ENCODE results near the gene F2RL3. TPM values are rescaled to one million over a fixed set of nuclear protein-coding genes. Genes with fewer than 3 reads are reported as not detected.

The F2RL3 gene
- polyA plus RNA-seq, 1 donor, result 0.18 TPM

DNA sequence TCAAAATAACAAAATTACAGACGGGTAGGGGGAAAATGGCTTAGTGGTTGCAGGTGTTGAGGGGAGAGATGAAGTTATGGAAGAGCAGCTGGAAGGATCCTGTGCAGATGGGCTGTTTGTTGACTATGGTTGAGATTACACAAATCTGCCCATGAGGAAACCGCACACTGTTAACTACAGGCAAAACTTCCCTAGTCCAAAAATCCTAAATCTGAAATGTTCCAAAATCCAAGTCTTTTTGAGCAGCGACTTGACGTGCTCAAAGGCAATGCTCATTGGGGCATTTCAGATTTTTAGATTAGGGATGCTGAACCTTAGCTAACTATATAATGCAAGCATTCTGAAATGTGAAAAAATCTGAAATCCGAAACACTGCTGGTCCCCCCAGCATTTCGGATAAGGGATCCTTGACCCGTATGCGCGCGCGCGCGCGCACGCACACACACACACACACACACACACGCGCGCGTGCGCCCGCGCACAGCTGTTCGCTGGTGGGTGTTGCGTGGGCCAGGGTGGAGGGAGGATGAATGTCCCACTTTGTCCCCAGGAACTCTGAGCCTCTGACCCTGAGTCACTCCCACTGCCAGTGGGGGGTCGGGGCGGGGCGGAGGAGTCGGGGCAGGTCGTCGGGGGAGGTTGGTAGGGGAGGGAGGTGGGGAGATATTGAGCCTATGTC, 6.8 kb downstream of the F2RL3 start:
- DNase-seq, result no peak

GRCh38 chr19:16896146-16897028, 7.6 kb downstream of the F2RL3 start:
- DNase-seq, result no peak

GRCh38 chr19:16897029-16897855, 8.4 kb downstream of the F2RL3 start:
- DNase-seq, result peak; percentile 77

DNA sequence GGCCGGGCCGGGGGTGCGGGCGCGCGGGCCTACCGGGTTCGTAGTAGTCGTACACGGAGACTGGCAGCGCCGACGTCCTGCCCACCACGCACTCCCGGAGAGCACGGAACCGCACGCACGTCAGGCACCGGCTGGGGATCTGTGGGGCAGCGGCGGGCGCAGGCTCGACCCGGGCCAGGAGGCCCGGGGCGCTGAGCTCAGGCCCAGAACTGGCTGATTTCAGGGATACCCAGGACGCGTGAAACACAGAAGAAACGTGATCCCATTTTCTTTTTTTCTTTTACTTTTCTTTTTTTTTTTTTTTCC, 9.0 kb downstream of the F2RL3 start:
- DNase-seq, result no peak

DNA sequence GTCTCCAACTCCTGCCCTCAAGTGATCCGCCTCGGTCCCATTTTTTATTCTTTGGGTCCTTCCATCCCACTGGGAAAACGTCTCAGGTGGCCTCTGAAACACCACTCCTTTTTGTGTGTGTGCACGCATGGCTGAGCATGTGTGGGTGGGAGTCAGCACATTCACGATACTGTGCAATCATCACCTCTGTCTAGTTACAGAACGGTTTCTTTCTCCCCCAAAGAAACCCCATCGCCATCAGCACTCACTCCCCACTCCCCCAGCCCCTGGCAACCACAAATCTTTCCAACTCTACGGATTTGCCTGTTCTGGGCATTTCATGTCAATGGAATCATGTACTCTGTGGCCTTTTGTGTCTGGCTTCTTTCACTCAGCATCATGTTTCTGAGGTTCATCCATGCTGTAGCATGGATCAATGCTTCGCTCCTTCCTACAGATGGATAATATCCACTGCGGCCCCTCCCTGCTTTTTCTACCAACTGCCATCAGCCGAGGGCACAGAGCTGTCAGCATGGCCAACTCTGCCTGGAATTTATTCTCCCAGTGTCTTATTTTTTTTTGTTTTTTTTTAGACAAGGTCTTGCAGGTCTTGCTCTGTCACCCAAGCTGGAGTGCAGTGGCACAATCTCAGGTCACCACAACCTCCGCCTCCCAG, 9.7 kb downstream of the F2RL3 start:
- no peak for DNase-seq

GRCh38 chr19:16899566-16900075, 10.8 kb downstream of the F2RL3 start:
- no peak for DNase-seq

GRCh38 chr19:16901491-16902175, 12.8 kb downstream of the F2RL3 start:
- DNase-seq, result no peak

- DNase-seq, result no peak
Observed at GRCh38 chr19:16902545-16902944, 13.7 kb downstream of the F2RL3 start.

- no peak for DNase-seq
Observed at GRCh38 chr19:16903347-16903746, 14.5 kb downstream of the F2RL3 start.

DNA sequence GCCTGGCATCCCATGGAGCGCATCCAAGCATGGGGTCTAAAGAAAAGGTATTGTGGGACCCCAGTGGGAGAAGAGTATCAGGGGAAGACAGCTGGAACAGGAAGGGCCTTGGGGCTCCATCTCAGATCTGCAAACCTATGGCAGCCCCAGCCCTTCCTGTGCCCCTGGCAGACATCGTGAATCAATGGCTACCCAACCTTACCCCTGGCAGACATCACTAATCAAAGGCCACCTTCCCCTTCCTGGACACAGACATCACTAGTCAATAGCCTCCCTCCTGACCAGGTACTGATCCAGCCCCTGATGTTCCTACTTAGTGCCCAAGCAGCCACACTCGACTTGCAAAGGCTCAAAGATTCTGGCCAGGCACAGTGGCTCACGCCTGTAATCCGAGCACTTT, 15.8 kb downstream of the F2RL3 start:
- no peak for DNase-seq

DNA sequence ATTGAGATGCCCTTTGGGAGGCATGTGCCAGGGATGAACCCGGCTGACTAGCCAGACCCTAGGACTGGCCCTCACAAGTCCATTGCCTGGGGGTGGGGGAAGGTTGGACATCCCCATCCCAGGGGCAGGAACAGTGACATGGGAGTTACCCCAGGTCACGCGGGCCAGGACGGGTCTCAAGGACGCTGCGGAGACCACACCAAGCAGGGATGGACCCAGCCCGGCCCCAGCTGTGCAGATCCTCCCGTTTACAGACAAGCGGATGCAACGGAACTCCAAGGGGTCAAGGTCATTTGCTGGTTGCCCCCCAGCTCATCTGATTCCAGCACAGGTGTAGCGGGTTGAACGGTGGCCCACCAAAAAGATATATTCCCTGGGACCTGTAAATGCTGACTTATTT, 20.0 kb downstream of the F2RL3 start:
- DNase-seq, result no peak

- DNase-seq, result no peak
Observed at GRCh38 chr19:16911046-16911445, 22.2 kb downstream of the F2RL3 start.

DNA sequence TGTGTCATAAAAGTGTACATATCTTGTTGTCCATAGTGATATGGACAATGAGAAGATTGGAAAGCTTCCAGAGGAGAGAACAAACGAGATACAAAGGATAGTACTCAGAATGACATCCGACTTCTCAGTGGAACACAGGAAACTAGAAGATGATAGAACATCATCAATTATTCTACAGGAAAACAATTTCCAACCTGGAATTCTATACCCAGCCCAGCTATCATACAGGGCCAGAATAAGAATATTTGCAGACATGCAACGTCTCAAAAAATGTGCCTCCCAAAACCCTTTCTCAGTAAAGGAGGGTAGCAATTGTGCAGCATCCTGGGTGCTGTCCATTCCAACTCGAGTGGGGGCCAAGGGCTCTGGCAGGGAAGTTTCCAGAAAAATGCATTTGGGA, 24.0 kb downstream of the F2RL3 start:
- no peak for DNase-seq

- DNase-seq, result no peak
Observed at GRCh38 chr19:16914421-16914820, 25.6 kb downstream of the F2RL3 start.

GRCh38 chr19:16915135-16915534, 26.3 kb downstream of the F2RL3 start:
- no peak for DNase-seq

DNA sequence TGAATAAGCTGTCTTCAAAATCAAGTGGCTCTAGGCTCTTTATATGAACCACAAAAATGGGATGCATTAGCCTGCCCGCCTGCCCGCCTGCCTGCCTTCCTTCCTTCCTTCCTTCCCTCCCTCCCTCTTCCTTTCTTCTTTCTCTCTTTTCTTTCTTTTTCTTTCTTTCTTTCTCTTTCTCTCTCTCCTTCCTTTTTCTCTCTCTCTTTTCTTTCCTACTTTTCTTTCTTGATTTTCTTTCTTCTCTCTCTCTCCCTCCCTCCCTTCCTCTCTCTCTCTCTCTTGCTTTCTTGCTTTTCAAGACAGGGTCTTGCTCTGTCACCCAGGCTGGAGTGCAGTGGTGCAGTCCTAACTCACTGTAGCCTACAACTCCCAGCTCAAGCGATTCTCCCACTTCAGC, 26.9 kb downstream of the F2RL3 start:
- DNase-seq, result no peak

DNA sequence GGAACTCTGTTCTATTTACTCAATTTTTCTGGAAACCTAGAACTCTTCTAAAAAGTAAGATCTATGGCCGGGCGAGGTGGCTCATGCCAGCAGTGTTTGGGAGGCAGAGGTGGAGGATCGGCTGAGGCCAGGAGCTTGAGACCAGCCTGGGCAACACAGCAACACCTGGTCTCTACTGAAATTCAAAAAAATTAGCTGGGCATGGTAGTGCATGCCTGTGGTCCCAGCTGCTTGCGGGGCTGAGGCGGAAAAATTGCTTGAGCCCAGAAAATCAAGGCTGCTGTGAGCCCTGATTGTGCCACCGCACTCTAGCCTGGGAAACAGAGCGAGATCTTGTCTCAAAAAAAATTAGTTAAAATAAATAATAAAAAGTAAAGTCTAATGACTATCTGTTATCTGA, 28.6 kb downstream of the F2RL3 start:
- no peak for DNase-seq

DNA sequence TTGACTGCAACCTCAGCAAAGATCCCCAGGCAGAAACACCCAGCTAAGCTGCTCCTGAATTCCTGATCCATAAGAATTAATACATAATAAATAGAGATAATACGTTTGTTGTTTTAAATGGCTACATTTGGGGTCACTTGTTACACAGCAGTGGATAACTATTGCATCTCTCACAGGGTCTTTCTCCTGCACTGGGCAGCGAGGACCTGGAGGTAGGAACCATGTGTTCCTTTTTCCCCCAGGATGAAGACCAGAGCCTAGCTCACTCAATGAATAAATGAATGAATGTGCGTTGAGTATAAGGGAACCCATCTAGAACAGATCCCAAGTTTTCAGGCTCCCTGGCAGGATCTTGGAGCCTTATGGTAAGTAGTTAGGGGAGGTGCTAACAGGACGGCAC, 30.7 kb downstream of the F2RL3 start:
- DNase-seq, result no peak

GRCh38 chr19:16920816-16921529, 32.2 kb downstream of the F2RL3 start:
- DNase-seq, result no peak

DNA sequence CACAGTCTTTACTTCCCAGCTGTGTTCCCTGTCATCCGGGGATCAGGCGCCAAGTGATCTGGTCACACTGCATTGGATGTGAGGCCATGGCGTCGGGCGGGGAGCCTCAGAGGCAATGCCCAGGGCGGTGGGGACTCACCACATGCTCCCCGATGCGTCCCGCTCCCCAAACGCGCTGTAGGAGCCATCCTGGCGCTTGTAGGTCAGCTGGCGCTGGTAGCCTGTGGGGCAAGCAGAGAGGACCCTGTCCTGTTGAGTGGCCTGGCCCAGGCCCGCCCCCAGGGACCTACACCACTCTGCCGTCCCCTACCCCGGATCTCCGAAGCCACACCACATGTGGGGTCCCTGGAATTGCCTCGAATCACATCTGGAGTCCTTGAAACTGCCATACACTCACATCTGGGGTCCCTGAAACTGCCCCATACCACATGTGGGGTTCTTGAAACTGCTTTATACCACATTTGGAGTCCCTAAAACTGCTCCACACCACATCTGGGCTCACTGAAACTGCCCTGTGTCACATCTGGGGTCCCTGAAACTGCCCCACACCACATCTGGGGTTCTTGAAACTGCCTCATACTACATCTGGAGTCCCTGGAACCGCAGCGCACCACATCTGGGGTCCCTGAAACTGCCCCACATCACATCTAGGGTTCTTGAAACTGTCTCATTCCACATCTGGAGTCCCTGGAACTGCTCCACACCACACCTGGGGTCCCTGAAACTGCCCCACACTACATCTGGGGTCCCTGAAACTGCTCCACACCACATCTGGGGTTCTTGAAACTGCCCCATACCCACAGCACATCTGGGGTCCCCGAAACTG, 33.2 kb downstream of the F2RL3 start:
- no peak for DNase-seq

DNA sequence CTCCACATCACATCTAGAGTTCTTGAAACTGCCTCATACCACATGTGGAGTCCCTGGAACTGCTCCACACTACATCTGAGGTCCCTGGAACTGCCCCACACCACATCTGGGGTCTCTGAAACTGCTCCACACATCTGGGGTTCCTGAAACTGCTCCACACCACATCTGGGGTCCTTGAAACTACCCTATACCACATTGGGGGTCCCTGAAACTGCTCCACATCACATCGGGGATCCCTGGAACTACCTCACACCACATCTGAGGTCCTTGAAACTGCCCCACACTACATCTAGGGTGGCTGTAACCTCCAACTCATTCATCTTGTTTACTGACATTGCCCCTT, 33.8 kb downstream of the F2RL3 start:
- DNase-seq, result no peak
